Adrenal gland (tissue), 12 donors: Measurements from ENCODE around the gene STPG1. TPM values are rescaled to one million over a fixed set of nuclear protein-coding genes. Genes with fewer than 3 reads are reported as not detected.

Source experiments
- DNase-seq, 7 donors: peaks; one replicate each; pipeline ENCODE4 v3.0.0-alpha.2; 2019 to 2020
- H3K27ac ChIP-seq, 5 donors: fragments of 200-600 bp; sonication (generic) in 4 of 5; 1 replicate in 3 of 5; 2 replicates in 2 of 5; pipeline versions ENCODE4 v1.5.1 to v1.8.0; 2016 to 2020; ENCODE audit warnings: mild to moderate bottlenecking in 1 of 5
- H3K27me3 ChIP-seq: fragments of 200-600 bp; 2 replicates; pipeline ENCODE4 v1.8.0; 2021
- H3K36me3 ChIP-seq, 2 donors: fragments of 200-600 bp; replicated peaks in 1 of 2; 1 replicate in 1 of 2; 2 replicates in 1 of 2; pipeline versions ENCODE4 v1.5.1 to v1.8.0; 2018 to 2022
- H3K4me1 ChIP-seq, 2 donors: fragments of 200-600 bp; replicated peaks in 1 of 2; 1 replicate in 1 of 2; 2 replicates in 1 of 2; pipeline versions ENCODE4 v1.5.1 to v1.8.0; 2018 to 2021
- H3K4me3 ChIP-seq, 4 donors: fragments of 200-600 bp; sonication (generic) in 3 of 4; one replicate each; pipeline ENCODE4 v1.5.1; 2016 to 2018
- H3K9me3 ChIP-seq, 3 donors: fragments of 200-600 bp; sonication (generic) in 1 of 3; replicated peaks in 1 of 3; 1 replicate in 2 of 3; 2 replicates in 1 of 3; pipeline versions ENCODE4 v1.5.1 to v1.8.0; 2016 to 2021
- CTCF ChIP-seq, 6 experiments: fragments of 450-650 bp in 4 of 6; fragments of 200-600 bp in 2 of 6; sonication (generic) in 1 of 6; IDR thresholded peaks; 1 replicate in 5 of 6; 2 replicates in 1 of 6; pipeline versions ENCODE4 v1.5.1 to v1.8.0; 2016 to 2021; ENCODE audit warnings: antibody characterized with exemption in 6 of 6, mild to moderate bottlenecking in 2 of 6, moderate library complexity in 1 of 6
- POLR2A ChIP-seq, 2 donors: fragments of 450-650 bp; IDR thresholded peaks; one replicate each; pipeline ENCODE4 v1.6.1; 2017; ENCODE audit warnings: antibody characterized with exemption in 2 of 2, mild to moderate bottlenecking in 2 of 2, moderate library complexity in 1 of 2
- WGBS, 4 donors: extraction: QIAGEN DNeasy Blood & Tissue Kit in 2 of 4; methylation state at CpG; one replicate each; pipeline versions ENCODE4 v1.1.5 to v1.1.7; 2013 to 2017; 5-methylcytosine and 5-hydroxymethylcytosine counted together
- intact Hi-C, 2 donors: fragments of 100-400 bp; cut with DNase I; formaldehyde crosslinking; loops; one replicate each; pipeline versions ENCODE4 v1.14.1 to v1.15.0; 2022 to 2023
- polyA plus RNA-seq, 3 donors: library from polyadenylated mRNA; stranded (reverse); fragments of 200-250 nt in 2 of 3; fragments of 350-450 nt in 1 of 3; fragmentation: Illumina TruSeq in 1 of 3; extraction: RNeasy Lipid Tissue Mini Kit (QIAGEN cat#74804) in 1 of 3; gene quantifications; one replicate each; pipeline ENCODE4 v1.2.3, GENCODE V29; 2013 to 2014
- total RNA-seq, 9 donors: library from RNA; depleted of rRNA in 4 of 9; stranded (reverse); fragments of >200 nt in 4 of 9; fragments of 120-200 nt in 1 of 9; fragmentation: NEBNext Ultra II Directional in 1 of 9; extraction: Animal tissue kit (Norgen Biotek cat#: 25700) in 1 of 9; gene quantifications; one replicate each; pipeline versions ENCODE4 v1.1.0 to v1.2.4, GENCODE V29; 2013 to 2023
- donor health status: healthy with polysubstance abuse.
- donor health status: Bipolar disorder and iron deficiency.
- donor health status: DM: yes; HTN: yes; CAD: no.
- donor health status: DM: no; HTN: no; CAD: no.
- donor health status: DM: no; HTN: no; CAD: no.
- donor health status: DM: yes; HTN: yes; CAD: no.

The STPG1 gene
- total and polyA plus RNA-seq, 12 donors = 2.1 to 8.9 (median 5.7) TPM

GRCh38 chr1:24414775-24415333 is 1.3 kb upstream of the STPG1 start:
- Histone ChIP-seq H3K4me1 (peaks cover 6 to 14% of the 10 kb centered on the region in 2 donors), H3K36me3 (no peaks in the 10 kb centered on the region), H3K27me3 (no peaks in the 10 kb centered on the region), H3K9me3 (no peaks in the 10 kb centered on the region), H3K27ac (peak overlapping the region in 1 of 5 donors; percentile 15), H3K4me3 (peak overlapping the region in 2 of 4 donors; percentile 66)
- TF ChIP-seq CTCF (IDR thresholded peaks at IDR 0.05) = no peak
- TF ChIP-seq POLR2A (IDR thresholded peaks at IDR 0.05) = no peak
- 68 to 74% (median 71%) methylated on average over 22 of the region's 22 CpGs for WGBS, 4 donors
- intact Hi-C loops = no loop called here
- peak in 1 of 7 donors; percentile 64 for DNase-seq

GRCh38 chr1:24412408-24412807 is 1.2 kb downstream of the STPG1 start:
- no peak overlapping the region for H3K27ac ChIP-seq
- no peak for DNase-seq
- peaks cover 6 to 14% of the 10 kb centered on the region in 2 donors for H3K4me1 ChIP-seq
- H3K9me3 ChIP-seq = no peaks in the 10 kb centered on the region
- intact Hi-C loops = no loop called here
- no peaks in the 10 kb centered on the region for H3K27me3 ChIP-seq
- no peaks in the 10 kb centered on the region for H3K36me3 ChIP-seq
- WGBS, 4 donors = 93 to 97% (median 95%) methylated on average over 1 of the region's 1 CpG
- TF ChIP-seq POLR2A (IDR thresholded peaks at IDR 0.05) = no peak
- no peak for TF ChIP-seq CTCF (IDR thresholded peaks at IDR 0.05)
- H3K4me3 ChIP-seq = no peak overlapping the region

GRCh38 chr1:24411963-24412362 is 1.6 kb downstream of the STPG1 start:
- DNase-seq = no peak
- 83 to 87% (median 86%) methylated on average over 6 of the region's 6 CpGs for WGBS, 4 donors
- no peaks in the 10 kb centered on the region for H3K27me3 ChIP-seq
- intact Hi-C loops = no loop called here
- no peaks in the 10 kb centered on the region for H3K36me3 ChIP-seq
- peaks cover 6 to 14% of the 10 kb centered on the region in 2 donors for H3K4me1 ChIP-seq
- no peak overlapping the region for H3K27ac ChIP-seq
- H3K4me3 ChIP-seq = no peak overlapping the region
- no peaks in the 10 kb centered on the region for H3K9me3 ChIP-seq
- TF ChIP-seq CTCF (IDR thresholded peaks at IDR 0.05) (no peak), POLR2A (IDR thresholded peaks at IDR 0.05) (no peak)

- no peak overlapping the region for H3K4me3 ChIP-seq
These were observed 2.8 kb downstream of the STPG1 start for GRCh38 chr1:24410750-24411149.

More at GRCh38 chr1:24410750-24411149, 2.8 kb downstream of the STPG1 start:
- Histone ChIP-seq H3K36me3 (no peaks in the 10 kb centered on the region), H3K27me3 (no peaks in the 10 kb centered on the region), H3K27ac (no peak overlapping the region), H3K4me1 (peaks cover 0 to 5% of the 10 kb centered on the region in 2 donors), H3K9me3 (no peaks in the 10 kb centered on the region)
- intact Hi-C loops = no loop called here
- 83 to 90% (median 86%) methylated on average over 6 to 7 of the region's 7 CpGs for WGBS, 4 donors
- TF ChIP-seq POLR2A (IDR thresholded peaks at IDR 0.05) (no peak), CTCF (IDR thresholded peaks at IDR 0.05) (no peak)
- DNase-seq = no peak
